ENCODE measurements around the gene REPS2.
A peak's percentile ranks its signal among the peaks of the same experiment; 100 is the strongest.

Gene REPS2

DNA sequence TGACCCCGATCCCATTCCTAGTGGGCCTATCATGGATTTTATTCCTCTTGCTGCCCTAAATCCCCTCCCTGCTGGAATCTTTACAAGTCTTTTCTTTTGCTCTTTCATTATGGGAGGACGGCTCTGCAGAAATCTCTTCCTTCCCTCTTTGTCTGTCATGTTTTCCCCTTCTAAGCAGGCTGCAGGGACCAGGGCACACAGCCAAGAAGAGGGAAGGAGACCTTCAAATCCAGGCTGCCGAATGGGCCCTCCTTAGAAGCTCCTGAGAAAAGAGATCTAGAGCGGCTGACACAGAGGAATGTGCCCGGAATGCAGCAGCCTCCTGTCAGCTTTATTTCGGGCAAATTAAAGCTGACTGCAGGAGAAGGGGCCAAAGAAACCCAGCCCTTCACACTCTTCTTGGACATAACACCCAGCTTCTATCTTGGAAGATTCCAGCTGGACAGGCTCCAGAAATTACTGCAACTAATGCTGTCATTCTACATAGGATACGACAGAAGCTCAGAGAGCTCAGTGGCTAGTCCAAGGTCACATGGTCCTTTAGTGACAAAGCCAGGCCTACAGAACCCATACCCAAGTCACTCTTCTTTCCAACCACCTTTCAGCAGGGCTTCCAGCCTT lies 240.8 kb downstream of the REPS2 start:
- no peak overlapping the region for H3K4me3 ChIP-seq (ENCODE audit: low read length)
- peak; percentile 14 for DNase-seq (ENCODE audit: low read depth)
- TF ChIP-seq, protein P1, sequence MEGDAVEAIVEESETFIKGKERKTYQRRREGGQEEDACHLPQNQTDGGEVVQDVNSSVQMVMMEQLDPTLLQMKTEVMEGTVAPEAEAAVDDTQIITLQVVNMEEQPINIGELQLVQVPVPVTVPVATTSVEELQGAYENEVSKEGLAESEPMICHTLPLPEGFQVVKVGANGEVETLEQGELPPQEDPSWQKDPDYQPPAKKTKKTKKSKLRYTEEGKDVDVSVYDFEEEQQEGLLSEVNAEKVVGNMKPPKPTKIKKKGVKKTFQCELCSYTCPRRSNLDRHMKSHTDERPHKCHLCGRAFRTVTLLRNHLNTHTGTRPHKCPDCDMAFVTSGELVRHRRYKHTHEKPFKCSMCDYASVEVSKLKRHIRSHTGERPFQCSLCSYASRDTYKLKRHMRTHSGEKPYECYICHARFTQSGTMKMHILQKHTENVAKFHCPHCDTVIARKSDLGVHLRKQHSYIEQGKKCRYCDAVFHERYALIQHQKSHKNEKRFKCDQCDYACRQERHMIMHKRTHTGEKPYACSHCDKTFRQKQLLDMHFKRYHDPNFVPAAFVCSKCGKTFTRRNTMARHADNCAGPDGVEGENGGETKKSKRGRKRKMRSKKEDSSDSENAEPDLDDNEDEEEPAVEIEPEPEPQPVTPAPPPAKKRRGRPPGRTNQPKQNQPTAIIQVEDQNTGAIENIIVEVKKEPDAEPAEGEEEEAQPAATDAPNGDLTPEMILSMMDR (conservative IDR thresholded peaks at IDR 0.05; ENCODE audit: low read depth, low read length): no peak

GRCh38 chrX:17192106-17192505 lies 245.6 kb downstream of the REPS2 start:
- peak; percentile 39 for DNase-seq (ENCODE audit: low read depth)
- no peak overlapping the region for H3K4me3 ChIP-seq (ENCODE audit: low read length)
- TF ChIP-seq, protein P1 (conservative IDR thresholded peaks at IDR 0.05; ENCODE audit: low read depth, low read length): no peak

All from retinal pigment epithelial cell (primary cell).